CD4-positive, alpha-beta T cell treated with Interleukin-15 for 4 hours (primary cell): ENCODE data around the gene SMTNL1.
"Not testable (repeated sequence)": the region's sequence is repeated elsewhere in the genome, so short reads cannot be mapped to it uniquely, and the experiment has no call there.

Experiments
- DNase-seq: peaks from one replicate; pipeline ENCODE4 v3.0.0-alpha.2; 2020; ENCODE audit warnings: low spot score

Gene SMTNL1

DNA sequence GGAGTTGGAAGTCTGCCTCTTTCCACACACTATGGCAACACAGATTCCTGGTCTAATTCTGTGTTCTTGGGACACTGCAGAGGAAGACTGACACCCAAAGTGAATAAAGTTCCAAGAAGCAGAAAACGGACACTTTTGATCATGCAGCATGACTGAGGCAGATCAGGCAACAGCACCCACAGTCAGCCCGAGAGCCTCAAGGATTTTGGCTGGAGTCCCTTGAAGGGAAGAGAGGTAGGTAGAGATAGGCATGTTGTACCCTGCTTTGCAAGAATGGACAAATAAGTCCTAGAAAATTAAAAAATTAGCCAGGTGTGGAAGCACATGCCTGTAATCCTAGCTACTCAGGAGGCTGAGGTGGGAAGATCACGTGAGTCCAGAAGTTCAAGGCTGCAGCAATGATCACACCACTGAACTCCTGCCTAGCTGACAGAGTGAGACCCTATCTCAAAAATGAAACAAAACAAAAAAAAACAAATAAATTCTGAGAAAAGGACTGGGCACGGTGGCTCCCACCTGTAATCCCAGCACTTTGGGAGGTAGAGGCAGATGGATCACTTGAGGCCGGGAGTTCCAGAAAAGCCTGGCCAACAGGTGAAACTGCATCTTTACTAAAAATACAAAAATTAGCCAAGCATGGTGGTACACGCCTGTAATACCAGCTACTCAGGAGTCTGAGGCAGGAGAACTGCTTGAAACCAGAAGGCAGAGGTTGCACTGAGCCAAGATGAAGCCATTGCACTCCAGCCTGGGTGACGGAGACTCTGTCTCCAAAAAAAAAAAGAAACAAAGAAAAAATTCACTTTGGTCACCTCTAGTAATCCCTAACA, 28.8 kb upstream of the SMTNL1 start:
- DNase-seq = no peak

DNA sequence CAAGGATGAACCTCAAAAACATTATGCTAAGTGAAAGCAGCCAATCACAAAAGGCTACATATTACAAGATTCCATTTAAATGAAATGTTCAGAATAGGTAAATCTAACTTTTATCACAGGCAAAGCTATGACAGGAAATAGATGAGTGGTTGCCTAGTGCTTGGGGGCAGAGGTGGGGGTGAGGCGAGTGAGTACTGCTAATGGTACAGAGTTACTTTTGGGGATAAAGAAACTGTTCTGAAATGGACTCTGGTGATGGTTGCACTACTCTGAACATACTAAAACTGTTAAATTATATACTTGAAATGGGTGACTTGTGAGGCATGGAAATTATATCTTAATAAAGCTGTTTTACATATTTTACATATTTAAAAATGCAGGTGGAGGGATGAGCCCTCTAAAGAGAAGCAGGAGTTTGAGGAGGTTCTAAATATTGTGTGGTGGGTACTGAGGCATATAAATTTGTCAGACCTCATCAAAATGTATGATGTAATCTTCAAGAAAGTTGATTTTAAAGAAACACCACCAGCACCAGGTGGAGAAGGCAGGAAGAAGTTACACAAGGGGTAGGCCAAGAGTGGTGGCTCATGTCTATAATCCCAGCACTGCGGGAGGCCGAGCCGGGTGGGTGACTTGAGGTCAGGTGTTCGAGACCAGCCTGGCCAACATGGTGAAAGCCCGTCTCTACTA, 25.5 kb upstream of the SMTNL1 start:
- no peak for DNase-seq

DNA sequence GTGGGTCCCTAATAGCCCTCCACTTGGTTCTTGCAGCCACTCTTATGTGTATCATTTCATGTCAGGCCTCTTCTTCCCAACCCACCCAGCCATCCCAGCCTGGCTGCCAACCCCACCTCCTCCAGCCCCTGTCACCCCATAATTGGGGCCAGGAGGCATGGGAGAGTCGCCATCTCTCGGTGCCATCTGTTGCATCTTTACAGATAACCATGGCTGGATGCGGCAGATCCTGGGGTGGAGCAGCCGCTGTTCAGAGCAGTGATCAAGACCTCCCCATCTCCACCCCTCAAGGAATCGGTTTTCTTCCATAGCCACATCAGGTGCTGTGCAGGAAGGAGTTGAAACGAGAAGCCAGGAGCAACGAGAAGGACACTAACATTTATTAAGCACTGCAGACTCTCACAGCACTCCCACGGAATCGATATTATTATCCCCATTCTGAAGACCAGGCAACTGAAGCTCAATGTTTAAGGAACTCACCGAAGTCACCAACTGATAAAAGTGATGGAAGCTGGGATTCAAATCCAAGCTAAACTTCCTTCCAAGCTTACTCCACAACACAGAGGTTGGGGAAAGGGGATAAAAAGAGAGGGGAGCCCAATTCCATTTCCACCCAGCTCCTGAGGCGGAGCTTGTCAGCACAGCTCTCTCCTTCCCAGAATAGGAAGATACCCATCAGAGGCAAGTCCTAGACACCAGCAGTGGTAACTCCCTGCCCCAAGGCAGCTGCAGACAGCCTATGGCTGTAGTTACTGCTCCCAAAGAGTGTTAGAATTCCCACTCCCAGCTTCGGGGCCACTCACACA, 24.5 kb upstream of the SMTNL1 start:
- DNase-seq = no peak

DNA sequence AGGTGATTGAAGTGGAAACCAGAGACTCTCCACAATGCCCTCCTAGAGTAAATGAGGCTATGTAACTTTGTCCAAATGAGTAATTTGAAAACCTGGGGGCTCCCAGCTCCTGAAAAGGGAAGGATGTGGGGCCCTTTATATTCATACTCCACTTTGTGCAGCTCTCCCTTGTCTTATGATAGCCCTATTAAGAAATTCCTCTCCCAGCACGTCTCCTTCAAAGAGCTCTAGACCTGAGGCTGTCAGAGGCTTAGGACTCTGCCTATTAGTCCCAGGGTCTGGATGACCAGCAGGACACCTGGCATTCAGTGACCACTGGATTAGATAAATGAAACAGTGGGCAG, 24.0 kb upstream of the SMTNL1 start:
- no peak for DNase-seq

DNA sequence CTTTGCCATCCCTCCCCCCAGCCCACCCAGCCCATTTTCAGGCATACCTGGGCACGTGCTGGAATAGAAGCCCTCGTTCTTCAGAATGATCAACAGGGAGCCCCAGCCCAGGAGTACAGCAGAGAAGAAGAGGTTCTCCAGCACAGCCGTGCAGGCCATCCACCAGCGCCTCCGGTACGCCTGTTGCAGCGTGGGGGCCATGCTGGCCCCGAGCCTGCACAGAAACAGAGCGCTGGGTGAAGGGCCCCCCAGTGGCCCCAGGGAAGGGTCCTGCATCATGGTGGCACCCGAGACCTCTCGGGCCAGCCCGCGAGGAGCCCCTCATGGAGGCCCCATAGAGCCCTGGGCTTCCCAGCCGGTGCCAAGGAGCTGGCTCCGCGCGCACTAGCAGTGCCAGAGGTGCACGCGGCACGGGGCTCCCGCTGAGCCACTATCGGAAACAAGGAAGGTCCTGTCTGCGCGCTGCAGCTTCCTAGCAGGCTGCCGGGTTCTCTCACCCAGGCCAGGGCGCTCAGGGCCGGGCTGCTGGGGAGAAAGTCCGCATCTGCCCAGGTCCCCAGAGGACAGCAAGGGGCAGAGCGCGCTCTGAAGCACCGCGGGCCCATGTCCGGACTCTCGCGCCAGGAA, 23.4 kb upstream of the SMTNL1 start:
- no peak for DNase-seq

DNA sequence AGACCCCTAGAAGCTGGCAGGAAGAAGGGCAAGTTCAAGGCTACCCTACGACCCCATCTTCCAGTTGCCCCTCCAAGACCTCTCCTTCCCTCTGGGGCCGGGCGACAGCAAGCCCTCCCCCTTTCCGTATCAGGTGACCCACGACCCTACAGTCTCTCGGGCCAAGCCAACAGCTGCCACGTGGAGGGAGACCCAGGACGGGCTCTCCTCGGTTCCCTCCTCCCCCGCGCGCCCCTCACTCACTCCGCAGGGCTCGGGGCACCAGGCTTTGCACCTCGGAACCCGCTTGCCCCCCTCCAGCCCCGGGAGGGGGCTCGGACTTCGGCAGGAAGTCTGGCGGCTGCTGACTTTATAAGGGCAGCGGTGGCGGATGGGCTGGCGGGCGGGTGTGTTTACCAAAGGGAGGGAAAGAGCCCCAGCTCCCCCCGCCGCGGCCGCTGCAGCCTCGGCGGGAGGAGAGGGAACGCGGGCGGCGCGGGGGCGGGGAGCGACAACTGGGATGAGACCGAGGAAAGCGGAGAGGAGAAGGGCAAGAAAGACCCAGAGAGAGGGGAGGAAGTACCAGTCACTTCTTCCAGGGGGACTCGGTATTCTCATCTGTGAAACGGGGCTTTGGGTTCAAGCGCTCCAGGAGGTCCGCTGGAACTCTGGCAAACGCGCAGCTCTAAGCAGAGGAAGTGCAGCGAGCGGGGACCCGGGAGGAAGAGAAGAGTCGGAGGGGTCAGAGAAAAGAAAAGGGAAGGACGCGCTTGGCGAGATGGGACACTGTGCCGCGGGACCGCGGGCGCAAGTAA, 22.7 kb upstream of the SMTNL1 start:
- peak; percentile 35 for DNase-seq

DNA sequence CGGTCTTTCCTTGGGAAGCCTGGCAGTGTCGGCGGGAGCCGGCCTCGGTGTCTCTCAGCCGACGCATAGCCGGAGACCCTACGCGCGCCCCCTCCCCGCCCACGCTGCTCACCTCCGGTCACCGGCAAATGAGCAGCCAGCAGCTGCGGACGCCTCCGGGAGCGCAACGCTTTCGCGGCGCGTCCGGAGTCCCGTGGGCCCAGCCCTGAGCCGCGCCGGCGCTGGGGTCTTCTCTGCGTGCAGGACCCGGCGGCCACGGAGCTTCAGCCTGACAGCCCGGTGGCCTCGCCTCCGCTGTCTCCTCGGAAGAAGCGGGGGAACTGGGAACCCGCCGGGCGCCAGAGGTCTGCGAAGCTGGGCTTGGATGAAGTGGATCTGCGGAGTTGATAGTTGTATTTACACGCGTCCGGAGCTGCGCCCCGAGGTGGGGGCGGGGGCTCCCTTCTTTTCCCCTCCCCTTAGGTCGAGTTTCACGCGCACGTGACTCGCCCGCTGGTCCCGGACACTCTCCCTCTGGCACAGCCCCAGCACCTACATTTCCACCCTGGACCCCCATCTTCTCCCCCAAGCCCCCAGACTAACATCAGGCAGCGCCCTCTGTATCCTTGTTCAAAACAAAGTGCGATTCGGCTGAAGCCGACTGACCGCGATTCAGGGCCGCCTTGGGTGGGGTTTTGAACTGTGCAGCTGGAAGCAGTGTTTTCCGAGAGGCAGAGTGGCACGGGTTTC, 21.9 kb upstream of the SMTNL1 start, which contains the start of gene SLC43A1:
SLC43A1 (minus strand) TSS at position 371 of the 729 bp plus-strand sequence. CDS start 1,591 bp downstream, outside the sequence.
- no peak for DNase-seq

DNA sequence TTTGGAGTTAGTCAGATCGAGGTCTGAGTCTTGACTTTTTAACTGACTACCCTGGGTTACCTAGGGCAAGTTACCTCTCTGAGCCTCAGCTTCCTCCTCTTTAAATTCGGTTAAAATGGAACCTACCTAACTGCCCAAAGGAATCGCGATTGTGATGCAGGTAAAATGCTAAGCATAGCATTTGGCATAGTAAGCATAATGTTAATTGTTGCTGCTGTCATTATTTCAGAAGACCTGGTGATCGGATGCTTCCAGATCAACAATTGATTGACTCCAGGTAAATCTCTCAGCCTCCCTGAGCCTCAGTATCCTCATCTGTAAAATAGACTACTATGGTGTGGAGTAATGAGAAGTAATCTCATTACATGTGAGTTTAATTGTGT, 21.3 kb upstream of the SMTNL1 start:
- DNase-seq = no peak

DNA sequence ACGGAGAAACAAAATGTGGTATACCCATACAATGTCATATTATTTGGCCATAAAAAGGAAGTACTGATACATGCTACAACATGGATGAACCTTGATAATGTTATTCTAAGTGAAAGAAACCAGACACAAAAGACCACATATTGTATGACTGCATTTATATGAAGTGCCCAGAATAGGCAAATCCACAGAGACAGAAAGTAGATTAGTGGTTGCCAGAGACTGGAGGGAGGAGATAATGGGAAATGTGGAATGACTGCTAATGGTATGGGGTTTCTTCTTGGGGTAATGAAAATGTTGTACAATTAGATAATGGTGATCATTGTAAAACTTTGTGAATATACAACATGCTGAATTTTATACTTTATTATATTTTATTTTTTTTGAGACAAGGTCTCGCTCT, 16.3 kb upstream of the SMTNL1 start:
- DNase-seq = no peak

DNA sequence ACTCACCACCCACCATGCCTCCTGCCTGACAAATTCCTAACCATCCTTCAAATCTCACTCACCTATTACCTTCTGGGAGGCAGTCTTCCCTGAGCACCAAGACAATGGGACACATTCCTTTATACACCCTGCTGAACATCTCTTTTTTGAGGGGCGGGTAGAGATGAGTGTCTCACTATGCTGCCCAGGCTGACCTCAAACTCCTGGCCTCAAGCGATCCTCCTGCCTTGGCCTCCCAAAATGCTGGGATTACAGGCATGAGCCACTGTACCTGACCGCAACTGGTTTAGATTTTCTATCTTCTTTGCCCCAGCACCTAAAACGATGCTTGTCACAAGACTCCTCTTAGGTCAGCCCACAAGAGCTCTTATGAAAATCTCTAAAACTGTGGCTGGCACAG, 14.0 kb upstream of the SMTNL1 start:
- DNase-seq = no peak

DNA sequence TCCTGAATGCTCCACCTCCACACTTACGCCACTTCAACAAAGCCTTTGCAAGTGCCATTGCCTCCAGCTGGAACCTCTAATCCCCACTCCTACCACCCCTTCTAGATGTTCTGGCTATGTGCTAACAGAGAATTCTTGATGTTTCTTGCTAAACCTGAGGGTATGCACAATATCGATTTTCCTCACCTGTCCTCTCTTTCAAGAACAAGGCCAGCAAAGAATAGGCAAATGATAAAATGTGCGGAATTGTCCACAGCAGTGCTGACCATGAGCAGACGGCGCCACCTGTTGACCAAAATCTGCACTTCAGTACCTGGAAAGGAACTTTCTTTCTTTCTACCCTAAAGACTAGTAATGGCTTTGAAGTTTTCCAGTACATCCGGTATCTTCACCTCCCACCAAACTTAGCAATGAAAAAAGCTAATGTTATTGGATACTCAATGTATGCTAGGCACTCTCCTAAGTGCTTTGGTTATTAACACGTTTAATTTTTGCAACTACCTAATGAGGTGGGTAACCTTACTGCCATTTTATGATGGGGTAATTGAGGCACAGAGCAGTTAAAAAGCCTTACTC, 10.3 kb upstream of the SMTNL1 start:
- DNase-seq = peak; percentile 74

DNA sequence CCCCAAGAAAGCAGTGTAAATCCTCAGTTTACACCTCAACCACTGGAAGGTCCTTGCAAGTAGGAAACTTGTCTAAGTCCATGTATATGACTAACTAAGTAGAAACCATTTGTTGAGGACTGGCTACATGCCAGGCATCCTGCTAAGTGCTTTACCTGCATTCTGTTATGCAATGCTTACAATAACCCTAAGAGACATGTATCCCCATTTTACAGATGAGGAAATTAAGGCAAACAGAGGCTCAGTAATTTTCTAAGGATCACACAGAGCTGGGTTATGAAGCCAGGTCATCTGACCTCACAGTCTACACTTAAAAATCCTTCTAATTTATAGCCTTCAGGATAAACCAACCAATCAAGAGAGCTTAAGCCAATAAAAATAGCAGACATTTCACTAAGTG, 8.4 kb upstream of the SMTNL1 start:
- no peak for DNase-seq

DNA sequence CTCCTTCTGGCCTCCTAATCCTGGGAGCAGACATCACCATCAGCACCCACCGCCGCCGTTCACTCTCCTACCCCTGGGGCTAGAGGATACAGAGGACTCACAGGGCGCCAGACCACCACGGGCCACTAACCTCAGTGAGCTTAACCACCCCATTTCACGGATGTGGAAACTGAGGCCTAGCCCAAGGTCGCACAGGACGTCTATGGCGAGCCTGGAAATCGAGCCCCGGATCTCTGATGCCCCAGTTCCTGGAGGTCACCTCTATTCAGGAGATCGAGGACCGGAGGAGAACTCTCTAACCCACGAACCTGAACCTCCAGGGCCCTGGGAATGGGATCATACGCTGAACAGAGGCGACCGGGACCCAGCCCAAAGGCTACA, 7.2 kb upstream of the SMTNL1 start:
- DNase-seq = no peak

DNA sequence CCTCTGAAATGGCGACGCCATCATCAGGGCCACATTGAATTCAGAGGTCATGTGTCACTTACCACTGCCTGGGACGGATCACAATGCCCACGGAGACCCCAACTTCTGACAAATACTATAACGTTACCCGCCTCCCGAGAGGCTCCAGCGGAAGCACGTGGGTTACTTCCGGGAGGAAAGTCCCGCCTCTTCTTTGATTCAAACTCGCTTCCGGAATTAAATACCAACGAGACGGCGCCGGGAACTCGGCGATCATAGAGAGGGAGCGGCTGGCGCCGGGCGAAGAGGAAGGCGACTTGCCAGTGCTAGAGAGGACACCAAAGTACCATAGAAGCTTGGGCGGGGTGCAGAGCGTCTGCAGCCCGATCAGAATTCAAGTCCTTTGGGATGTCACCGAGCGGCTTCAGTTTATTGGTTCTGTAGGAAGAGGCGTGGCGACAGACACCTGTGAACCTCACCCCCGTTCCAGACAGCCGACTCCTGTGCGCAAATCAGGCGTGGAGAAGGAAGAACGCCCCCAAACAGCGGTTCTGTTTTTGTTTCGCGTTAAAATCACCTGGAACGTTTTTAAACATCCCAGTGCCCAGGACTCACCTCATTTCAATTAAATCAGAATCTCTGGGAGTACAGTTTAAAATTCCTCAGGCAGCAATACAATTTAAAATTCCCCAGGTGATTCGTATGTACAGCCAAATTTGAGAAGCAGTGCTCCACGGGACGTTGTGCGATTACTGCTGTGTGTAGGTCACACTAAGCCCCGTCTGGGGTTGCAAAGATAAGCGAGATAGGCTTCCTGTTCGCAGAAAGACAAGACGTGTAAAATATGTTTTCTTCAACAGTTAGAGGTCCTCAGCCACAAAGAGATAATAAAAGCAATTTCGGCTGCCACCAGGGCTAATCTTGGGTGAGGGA, 6.5 kb upstream of the SMTNL1 start, which contains the start of gene TIMM10:
TIMM10 (minus strand) TSS at position 159 of the 912 bp plus-strand sequence. CDS start 565 bp downstream, outside the sequence.
- peak; percentile 96 for DNase-seq

DNA sequence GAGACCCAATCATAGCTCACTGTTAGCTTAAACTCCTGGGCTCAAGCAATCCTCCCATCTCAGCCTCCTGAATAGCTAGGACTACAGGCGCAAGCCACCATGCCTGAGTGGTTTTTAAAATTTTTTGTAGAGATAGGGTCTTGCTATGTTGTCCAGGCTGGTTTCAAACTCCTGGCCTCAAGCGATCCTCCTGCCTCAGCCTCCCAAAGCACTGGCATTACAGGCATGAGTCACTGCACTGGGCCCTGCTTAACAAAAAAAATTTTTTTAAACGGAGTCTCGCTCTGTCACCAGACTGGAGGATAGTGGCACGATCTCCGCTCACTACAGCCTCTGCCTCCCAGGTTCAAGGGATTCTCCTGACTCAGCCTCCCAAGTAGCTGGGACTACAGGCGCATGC, 2.9 kb upstream of the SMTNL1 start:
- not testable (repeated sequence) for DNase-seq

DNA sequence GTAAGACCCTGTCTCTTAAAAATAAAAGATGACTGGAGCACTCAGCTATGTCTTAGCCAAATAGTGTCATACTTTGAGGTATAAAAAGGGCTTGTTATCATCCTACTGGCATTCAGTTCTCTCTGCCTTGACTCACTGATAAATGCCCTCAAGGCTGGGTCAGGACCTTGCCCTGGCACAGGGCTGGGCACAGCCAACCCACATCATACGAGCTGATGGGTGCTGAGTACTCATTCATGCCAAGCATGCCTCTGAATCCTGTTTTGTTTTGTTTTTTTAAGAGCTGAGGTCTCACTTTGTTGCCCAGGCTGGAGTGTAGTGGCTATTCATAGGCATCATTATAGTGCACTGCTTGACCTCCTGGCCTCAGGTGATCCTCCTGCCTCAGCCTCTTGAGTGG, 1.9 kb downstream of the SMTNL1 start:
- DNase-seq = no peak

DNA sequence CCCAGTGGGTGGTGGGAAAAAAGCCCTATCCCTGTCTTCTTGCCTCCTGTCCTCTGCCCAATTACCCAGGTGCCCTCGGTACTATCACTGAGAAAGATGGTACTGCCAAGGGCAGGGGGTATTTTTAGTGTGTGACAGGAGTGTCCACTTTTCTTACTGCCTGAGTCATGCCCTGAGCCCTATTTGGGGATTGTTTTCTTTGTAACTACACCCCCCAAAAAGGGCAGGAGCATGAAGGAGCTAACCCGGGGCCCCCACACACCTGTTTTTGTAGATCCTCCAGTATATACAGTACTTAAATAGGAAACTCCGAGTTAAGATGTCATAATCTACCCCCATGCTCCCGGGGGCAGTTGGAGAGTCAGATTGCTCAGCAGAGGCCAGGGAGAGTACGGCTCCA, 3.8 kb downstream of the SMTNL1 start:
- DNase-seq = no peak

DNA sequence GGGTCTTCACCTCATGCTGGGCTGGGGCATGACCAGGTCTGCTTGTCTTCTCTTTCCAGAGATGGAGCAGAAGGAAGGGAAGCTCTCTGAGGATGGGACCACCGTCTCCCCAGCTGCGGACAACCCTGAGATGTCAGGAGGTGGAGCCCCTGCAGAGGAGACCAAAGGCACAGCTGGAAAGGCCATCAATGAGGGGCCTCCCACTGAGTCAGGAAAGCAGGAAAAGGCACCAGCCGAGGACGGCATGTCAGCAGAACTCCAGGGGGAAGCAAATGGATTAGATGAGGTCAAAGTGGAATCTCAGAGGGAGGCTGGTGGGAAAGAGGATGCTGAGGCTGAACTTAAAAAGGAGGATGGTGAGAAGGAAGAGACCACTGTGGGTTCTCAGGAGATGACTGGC, 5.2 kb downstream of the SMTNL1 start:
- DNase-seq = no peak

DNA sequence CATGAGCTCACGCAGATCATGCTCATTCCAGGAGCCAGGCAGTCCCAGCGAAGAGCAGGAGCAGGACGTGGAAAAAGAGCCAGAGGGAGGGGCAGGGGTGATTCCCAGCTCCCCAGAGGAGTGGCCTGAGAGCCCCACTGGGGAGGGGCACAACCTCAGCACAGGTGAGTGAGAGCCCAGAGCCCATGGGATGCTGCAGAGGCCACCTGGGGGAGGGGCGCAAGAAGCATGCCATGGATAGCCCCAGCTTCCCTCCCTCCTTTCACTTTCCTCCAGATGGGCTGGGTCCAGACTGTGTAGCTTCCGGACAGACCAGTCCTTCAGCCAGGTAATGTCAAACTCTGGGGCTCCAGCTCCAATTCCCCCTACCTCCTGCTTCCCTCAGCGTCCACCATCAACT, 6.2 kb downstream of the SMTNL1 start:
- no peak for DNase-seq
